Smooth muscle cell (in vitro differentiated cells): ENCODE measurements around the gene CCDC149. TPM values are rescaled to one million over a fixed set of nuclear protein-coding genes. Genes with fewer than 3 reads are reported as not detected.

Experiments used
- DNase-seq: peaks from one replicate; lab custom pipeline; 2025; ENCODE audit not compliant: unreplicated experiment; lab: John Stamatoyannopoulos, UW
- H2AFZ ChIP-seq: fragments of 200-600 bp; sonication (generic); 2 replicates; pipeline ENCODE4 v1.6.0; 2016; ENCODE audit warnings: antibody characterized with exemption, low read depth, mild to moderate bottlenecking
- H3F3A ChIP-seq: fragments of 200-600 bp; sonication (generic); 2 replicates; pipeline ENCODE4 v1.6.0; 2017; ENCODE audit warnings: antibody characterized with exemption, low read depth
- H3K27ac ChIP-seq: fragments of 200-600 bp; sonication (generic); 2 replicates; pipeline ENCODE4 v1.5.1; 2016; ENCODE audit warnings: low read depth, mild to moderate bottlenecking
- H3K27me3 ChIP-seq: fragments of 200-600 bp; sonication (generic); 2 replicates; pipeline ENCODE4 v1.6.1; 2016; ENCODE audit warnings: low read depth, mild to moderate bottlenecking
- H3K36me3 ChIP-seq: fragments of 200-600 bp; sonication (generic); 2 replicates; pipeline ENCODE4 v1.5.1; 2016; ENCODE audit warnings: low read depth
- H3K4me1 ChIP-seq: fragments of 200-600 bp; sonication (generic); 2 replicates; pipeline ENCODE4 v1.5.1; 2016; ENCODE audit warnings: low read depth
- H3K4me2 ChIP-seq: fragments of 200-600 bp; sonication (generic); 2 replicates; pipeline ENCODE4 v1.6.0; 2016; ENCODE audit warnings: mild to moderate bottlenecking
- H3K4me3 ChIP-seq: fragments of 200-600 bp; sonication (generic); 2 replicates; pipeline ENCODE4 v1.5.1; 2016; ENCODE audit warnings: mild to moderate bottlenecking
- H3K79me2 ChIP-seq: fragments of 200-600 bp; sonication (generic); 2 replicates; pipeline ENCODE4 v1.6.0; 2016; ENCODE audit warnings: low read depth, mild to moderate bottlenecking
- H3K9ac ChIP-seq: fragments of 200-600 bp; sonication (generic); 2 replicates; pipeline ENCODE4 v1.6.0; 2016; ENCODE audit warnings: low read depth
- H3K9me3 ChIP-seq: fragments of 200-600 bp; sonication (generic); replicated peaks from 2 replicates; pipeline ENCODE4 v1.5.1; 2016; ENCODE audit warnings: low read depth
- H4K20me1 ChIP-seq: fragments of 200-600 bp; sonication (generic); 2 replicates; pipeline ENCODE4 v1.6.0; 2016; ENCODE audit warnings: low read depth
- CTCF ChIP-seq: fragments of 200-600 bp; sonication (generic); IDR thresholded peaks from 2 replicates; pipeline ENCODE4 v1.5.1; 2017; ENCODE audit warnings: borderline replicate concordance, mild to moderate bottlenecking, antibody characterized with exemption; ENCODE audit not compliant: insufficient read depth, poor library complexity, severe bottlenecking
- WGBS: methylation state at CpG from one replicate; pipeline ENCODE4 v1.1.7; 2016; ENCODE audit warnings: low lambda C conversion rate; 5-methylcytosine and 5-hydroxymethylcytosine counted together
- polyA plus RNA-seq: library from polyadenylated mRNA; unstranded; fragments of >200 nt; fragmentation: Nextera tagmentation; extraction: Ambion mirVana; gene quantifications from 2 replicates; pipeline ENCODE4 v1.2.1, GENCODE V29; 2016
- total RNA-seq: library from RNA; depleted of rRNA; stranded (reverse); fragments of >200 nt; gene quantifications from 2 replicates; pipeline ENCODE4 v1.2.3, GENCODE V29; 2014

CCDC149 gene
- total and polyA plus RNA-seq, 2 experiments from 2014 or later: 5.5 to 10.7 TPM

GRCh38 chr4:24849351-24849750 is 63.5 kb downstream of the CCDC149 start:
- H3K36me3 ChIP-seq: no peaks in the 10 kb centered on the region
- H3K27ac ChIP-seq: no peak overlapping the region
- no peaks in the 10 kb centered on the region for H3K79me2 ChIP-seq
- no peak for TF ChIP-seq CTCF
- WGBS: 68% methylated on average over 4 of the region's 4 CpGs
- peaks cover 7% of the 10 kb centered on the region for H3K4me1 ChIP-seq
- H3F3A ChIP-seq: peaks cover 13% of the 10 kb centered on the region
- no peaks in the 10 kb centered on the region for H3K27me3 ChIP-seq
- no peaks in the 10 kb centered on the region for H3K9me3 ChIP-seq
- no peak overlapping the region for H2AFZ ChIP-seq
- H3K4me3 ChIP-seq: no peak overlapping the region
- H3K4me2 ChIP-seq: no peak overlapping the region
- no peaks in the 10 kb centered on the region for H4K20me1 ChIP-seq
- H3K9ac ChIP-seq: no peak overlapping the region
- no peak for DNase-seq

GRCh38 chr4:24846716-24847115 is 66.1 kb downstream of the CCDC149 start:
- WGBS: 87% methylated on average over 5 of the region's 5 CpGs
- Histone ChIP-seq H4K20me1 (no peaks in the 10 kb centered on the region), H3K36me3 (no peaks in the 10 kb centered on the region), H3K9me3 (no peaks in the 10 kb centered on the region), H3K4me3 (no peak overlapping the region), H3F3A (peaks cover 13% of the 10 kb centered on the region), H3K4me2 (no peak overlapping the region), H3K79me2 (no peaks in the 10 kb centered on the region), H3K27me3 (no peaks in the 10 kb centered on the region), H3K9ac (no peak overlapping the region), H3K27ac (no peak overlapping the region), H3K4me1 (peaks cover 7% of the 10 kb centered on the region), H2AFZ (no peak overlapping the region)
- no peak for TF ChIP-seq CTCF
- DNase-seq: no peak

- no peaks in the 10 kb centered on the region for H3K79me2 ChIP-seq
- H4K20me1 ChIP-seq: no peaks in the 10 kb centered on the region
- no peak for DNase-seq
- H3K27me3 ChIP-seq: no peaks in the 10 kb centered on the region
- no peak overlapping the region for H3K9ac ChIP-seq
- no peaks in the 10 kb centered on the region for H3K36me3 ChIP-seq
- H3K27ac ChIP-seq: no peak overlapping the region
- H3K4me1 ChIP-seq: peaks cover 2% of the 10 kb centered on the region
- H3K4me2 ChIP-seq: no peak overlapping the region
- WGBS: 97% methylated on average over 5 of the region's 5 CpGs
- no peak for TF ChIP-seq CTCF
- H3K9me3 ChIP-seq: no peaks in the 10 kb centered on the region
- no peak overlapping the region for H2AFZ ChIP-seq
- peaks cover 8% of the 10 kb centered on the region for H3F3A ChIP-seq
- no peak overlapping the region for H3K4me3 ChIP-seq
Observed at GRCh38 chr4:24845902-24846301, 66.9 kb downstream of the CCDC149 start.

GRCh38 chr4:24845132-24845531 is 67.7 kb downstream of the CCDC149 start:
- H3K27ac ChIP-seq: no peak overlapping the region
- DNase-seq: no peak
- no peaks in the 10 kb centered on the region for H3K36me3 ChIP-seq
- H3F3A ChIP-seq: peaks cover 3% of the 10 kb centered on the region
- TF ChIP-seq CTCF: no peak
- H4K20me1 ChIP-seq: no peaks in the 10 kb centered on the region
- no peaks in the 10 kb centered on the region for H3K4me1 ChIP-seq
- no peak overlapping the region for H3K4me3 ChIP-seq
- no peaks in the 10 kb centered on the region for H3K27me3 ChIP-seq
- no peak overlapping the region for H3K9ac ChIP-seq
- WGBS: 97% methylated on average over 8 of the region's 8 CpGs
- H3K4me2 ChIP-seq: no peak overlapping the region
- H3K79me2 ChIP-seq: no peaks in the 10 kb centered on the region
- H2AFZ ChIP-seq: no peak overlapping the region
- H3K9me3 ChIP-seq: no peaks in the 10 kb centered on the region
